Islet precursor cell (in vitro differentiated cells): ENCODE data around the gene YIPF6.
A peak's percentile ranks its signal among the peaks of the same experiment; 100 is the strongest.
"Not testable (repeated sequence)": the region's sequence is repeated elsewhere in the genome, so short reads cannot be mapped to it uniquely, and the experiment has no call there.

Experiments used
- DNase-seq: peaks from one replicate; pipeline ENCODE4 v3.0.0-alpha.2; 2018

Gene YIPF6

DNA sequence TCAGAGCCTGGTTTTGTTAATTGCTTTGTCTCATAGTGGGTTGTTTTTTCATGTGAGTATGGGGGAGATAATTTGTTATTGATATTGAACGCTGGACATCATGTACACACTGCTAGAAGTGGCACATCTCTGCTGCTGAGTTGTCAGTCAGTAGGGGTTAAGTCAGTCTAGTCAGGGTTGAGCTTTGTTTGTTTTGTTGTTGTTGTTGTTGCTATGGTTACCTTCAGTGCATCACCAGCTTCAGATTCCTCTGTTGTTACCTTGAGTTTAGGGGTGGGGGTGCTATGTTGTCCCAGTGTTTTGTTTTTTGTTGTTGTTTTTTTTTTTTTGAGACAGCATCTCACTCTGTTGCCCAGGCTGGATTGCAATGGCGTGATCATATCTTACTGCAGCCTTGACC lies 9.9 kb downstream of the YIPF6 start:
- no peak for DNase-seq

- DNase-seq, result no peak
Observed at GRCh38 chrX:68511255-68511654, 12.4 kb downstream of the YIPF6 start.

- DNase-seq, result not testable (repeated sequence)
Observed at GRCh38 chrX:68524680-68525079, 25.8 kb downstream of the YIPF6 start.

DNA sequence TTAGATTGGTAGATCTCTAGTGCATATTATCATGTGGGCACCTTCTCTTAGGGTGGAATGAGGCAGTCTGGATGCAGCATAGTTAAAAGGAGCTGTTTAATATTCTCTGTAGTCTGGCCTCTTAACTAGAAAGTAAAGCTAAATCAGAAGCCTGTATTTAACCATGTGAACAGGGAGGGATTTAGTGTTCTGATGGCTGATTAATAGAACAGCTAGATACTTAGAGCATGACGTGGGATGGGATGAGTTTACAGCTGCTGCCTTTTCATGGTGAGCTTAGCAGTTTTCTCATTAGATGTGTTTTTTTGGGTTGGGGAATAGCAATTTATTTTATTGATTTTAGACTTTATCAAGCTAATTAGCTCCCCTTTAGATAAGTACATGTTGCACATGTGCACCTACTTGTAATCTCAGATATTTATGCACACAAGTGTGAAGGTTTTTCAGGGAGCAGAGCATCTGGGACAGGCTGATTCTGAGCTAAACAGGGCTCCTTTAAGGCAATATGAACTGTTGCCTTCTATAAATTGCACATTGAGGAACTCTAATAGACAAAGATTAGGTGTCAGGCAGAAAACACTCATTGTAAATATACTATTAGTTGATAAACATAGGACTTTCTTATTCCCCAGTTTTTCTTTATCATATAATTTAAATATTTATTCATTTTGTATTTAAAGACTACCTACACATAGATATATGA lies 34.1 kb downstream of the YIPF6 start:
- no peak for DNase-seq

GRCh38 chrX:68533656-68534055 lies 34.8 kb downstream of the YIPF6 start:
- no peak for DNase-seq

DNA sequence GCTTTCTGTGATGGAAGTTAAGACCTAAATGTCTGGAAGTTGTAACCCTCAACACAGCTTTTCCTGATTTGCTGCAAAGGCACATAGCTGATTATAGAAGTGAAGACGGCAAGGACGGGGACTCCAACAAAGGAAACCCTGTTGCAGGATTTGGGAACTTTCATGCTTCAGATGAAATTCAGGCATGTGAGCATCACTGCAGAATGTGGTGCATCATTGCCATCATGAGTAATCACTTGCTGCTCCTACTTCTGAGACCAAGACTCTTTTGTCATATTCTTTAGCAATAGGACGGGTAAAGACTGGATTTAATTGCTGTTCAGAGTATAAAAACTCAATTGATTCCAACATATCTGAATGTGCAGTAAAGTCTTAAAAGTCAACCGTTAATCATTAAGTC lies 35.8 kb downstream of the YIPF6 start:
- no peak for DNase-seq

DNA sequence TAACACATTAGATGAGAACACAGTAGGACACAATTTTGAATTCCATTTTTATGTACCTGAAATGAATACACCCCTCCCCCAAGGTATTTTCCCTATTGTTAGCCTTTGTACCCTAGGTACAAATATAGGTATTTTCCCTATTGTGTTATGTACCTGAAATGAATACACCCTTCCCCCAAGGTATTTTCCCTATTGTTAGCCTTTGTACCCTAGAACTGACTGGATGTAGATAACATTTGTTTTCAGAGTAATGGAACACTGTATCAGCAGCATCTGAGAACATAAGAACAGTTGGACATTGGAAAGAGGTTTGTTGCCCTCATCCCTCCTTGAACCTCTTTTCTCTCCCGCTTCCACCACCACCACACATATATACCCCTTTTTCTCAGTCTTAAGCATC lies 37.6 kb downstream of the YIPF6 start:
- no peak for DNase-seq

DNA sequence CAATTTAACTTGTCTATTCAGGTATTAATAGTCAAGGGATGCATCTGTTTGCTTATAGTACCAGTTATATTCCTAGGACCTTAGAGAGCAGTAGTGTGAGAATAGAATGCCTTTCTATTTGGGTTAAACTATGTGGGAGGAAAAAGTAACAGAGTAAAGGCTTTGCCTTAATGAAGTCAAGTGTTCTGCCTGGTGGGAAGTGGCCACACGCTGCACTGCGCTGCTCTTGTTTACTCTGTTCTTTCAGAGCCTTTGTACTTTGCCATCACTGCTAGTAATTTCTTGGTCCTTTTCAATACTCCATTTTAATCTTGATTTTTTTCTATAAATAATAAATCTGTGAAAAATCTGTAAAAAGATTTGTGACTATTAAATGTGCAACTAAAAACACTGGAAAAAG lies 38.0 kb downstream of the YIPF6 start:
- no peak for DNase-seq

DNA sequence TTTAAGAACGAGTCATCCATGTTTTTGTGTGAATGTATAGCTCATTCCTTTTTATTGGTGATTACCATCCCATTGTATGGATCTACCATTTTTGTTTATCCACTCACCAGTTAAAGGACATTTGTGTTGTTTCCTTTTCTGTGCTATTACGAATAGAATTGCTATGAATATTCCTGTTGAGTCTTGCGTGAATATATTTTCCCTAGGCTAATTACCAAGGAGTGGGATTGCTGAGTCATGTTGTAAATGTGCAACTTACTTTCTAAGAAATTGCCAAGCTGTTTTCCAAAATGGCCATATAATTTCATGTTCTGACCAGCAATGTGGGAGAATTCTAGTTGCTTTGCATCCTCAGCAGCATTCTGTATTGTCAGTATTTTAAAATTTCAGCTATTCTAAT lies 51.3 kb downstream of the YIPF6 start:
- DNase-seq, result no peak

DNA sequence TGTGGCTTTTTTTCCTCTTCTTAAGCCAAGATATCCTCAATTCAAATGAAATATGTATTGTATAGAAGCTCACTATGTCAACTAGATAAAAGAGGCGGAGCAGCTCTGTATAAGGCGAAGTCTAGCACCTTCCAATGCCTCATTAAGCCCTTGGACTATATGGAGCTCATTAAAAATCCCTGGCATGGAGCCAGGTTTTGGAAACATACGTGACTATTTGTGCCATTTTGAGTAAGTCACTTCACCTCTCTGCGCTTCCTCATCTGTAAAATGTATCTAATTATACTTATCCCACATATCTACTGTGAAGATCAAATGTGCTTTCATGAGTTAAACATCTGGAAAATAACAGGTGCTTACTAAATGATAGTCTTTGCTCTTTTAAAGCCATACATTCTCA lies 57.2 kb downstream of the YIPF6 start:
- DNase-seq, result no peak

GRCh38 chrX:68557126-68557525 lies 58.3 kb downstream of the YIPF6 start:
- DNase-seq, result not testable (repeated sequence)

GRCh38 chrX:68559905-68560304 lies 61.1 kb downstream of the YIPF6 start:
- DNase-seq, result not testable (repeated sequence)

GRCh38 chrX:68568136-68568535 lies 69.3 kb downstream of the YIPF6 start:
- no peak for DNase-seq

GRCh38 chrX:68570598-68570997 lies 71.7 kb downstream of the YIPF6 start:
- no peak for DNase-seq

DNA sequence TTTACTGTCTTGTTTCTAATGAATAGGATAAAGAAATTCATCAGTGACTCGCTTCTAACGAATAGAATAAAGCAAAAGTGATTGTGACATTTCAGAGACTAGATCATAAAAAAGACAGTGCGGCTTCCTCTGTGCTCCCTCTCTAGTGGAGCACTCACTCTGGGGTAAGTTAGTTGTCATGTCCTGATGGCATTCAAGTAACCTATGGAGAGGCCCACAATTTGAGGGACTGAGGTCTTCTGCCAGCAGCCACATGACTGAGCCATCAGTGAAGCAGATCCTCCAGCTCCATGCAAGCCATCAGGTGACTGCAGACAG lies 72.4 kb downstream of the YIPF6 start:
- no peak for DNase-seq

DNA sequence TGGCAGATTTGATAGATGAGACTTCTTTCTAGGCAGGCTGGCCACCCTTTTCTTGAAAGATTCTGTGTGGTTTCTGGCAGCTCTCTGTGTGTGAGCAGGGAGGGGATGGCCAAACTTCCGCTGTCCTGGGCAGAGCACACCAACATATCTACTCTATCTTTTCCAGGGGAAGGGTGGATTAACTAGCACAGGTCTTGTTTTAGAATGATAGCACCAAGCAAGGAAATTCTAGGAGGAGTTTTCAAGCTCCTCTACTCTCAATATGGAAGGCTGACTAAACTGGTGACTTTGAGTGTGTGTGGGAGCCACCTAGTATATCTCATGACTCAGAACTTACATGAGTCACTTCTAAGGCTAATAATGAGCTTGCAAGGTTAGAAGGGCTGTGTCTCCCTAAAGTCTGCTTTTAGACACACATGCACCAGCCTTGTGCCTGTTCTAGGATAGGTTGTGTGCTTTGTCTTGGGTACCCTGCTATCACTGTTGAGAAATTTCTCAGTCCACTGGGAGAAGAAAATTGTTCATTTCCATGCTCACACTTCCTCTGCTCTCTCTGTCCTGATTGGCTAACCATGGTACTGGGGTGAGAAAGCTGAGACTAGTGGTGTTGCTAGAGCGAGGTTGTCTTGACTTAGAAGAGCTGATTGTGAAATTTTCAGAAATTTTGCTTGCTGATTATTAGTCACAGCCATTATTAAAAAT lies 72.9 kb downstream of the YIPF6 start:
- peak; percentile 52 for DNase-seq

DNA sequence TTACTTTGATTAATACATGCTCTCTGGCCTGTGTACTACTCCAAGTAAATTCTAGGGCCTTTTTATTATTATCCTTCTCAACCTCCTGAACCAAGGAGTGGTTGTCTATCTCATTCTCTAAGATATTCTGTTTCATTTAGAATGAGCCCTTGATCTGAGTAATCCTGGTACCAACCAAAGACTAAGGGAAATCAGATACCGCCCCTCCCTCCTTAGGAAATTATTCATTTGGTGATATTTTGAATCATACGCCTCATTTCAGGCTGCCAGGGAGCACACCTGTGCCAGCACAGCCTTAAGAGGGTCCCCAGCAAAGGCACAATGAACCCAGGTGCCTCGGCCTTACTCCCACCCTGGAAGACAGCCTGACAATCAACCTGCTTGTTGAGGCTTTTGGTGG lies 75.4 kb downstream of the YIPF6 start:
- DNase-seq, result no peak

- DNase-seq, result no peak
Observed at GRCh38 chrX:68579810-68580209, 81.0 kb downstream of the YIPF6 start.

- no peak for DNase-seq
Observed at GRCh38 chrX:68584221-68584620, 85.4 kb downstream of the YIPF6 start.
